ENCODE measurements around the gene WEE2.
"Not testable (repeated sequence)": the region's sequence is repeated elsewhere in the genome, so short reads cannot be mapped to it uniquely, and the experiment has no call there.

The WEE2 gene

DNA sequence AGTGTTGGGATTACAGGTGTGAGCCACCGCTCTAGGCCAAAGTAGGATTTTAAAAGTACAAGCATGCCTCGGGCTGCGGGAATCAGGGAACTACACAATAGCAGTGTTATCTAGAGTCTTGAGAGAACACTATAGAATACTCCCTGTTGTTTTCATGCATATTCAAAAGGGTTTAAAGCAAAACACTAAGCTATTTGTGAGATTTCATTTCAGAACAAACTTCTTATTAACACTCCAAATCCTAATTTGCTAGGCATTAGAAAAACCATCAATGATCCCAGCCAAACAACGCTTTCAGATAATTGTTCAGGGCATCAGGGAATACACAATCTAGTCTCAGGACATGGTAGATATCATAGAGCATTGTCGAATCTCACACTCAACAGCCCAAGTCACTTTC, 20.1 kb upstream of the WEE2 start:
- CTCF ChIA-PET: interaction anchor here (0.6 to 1.5 kb wide), 3 partner anchors 12 to 38 kb away, joined by 3 read pairs; no protein-coding TSS in a partner anchor
- POLR2A ChIA-PET: no interaction called here
- TF ChIP-seq, protein P1, sequence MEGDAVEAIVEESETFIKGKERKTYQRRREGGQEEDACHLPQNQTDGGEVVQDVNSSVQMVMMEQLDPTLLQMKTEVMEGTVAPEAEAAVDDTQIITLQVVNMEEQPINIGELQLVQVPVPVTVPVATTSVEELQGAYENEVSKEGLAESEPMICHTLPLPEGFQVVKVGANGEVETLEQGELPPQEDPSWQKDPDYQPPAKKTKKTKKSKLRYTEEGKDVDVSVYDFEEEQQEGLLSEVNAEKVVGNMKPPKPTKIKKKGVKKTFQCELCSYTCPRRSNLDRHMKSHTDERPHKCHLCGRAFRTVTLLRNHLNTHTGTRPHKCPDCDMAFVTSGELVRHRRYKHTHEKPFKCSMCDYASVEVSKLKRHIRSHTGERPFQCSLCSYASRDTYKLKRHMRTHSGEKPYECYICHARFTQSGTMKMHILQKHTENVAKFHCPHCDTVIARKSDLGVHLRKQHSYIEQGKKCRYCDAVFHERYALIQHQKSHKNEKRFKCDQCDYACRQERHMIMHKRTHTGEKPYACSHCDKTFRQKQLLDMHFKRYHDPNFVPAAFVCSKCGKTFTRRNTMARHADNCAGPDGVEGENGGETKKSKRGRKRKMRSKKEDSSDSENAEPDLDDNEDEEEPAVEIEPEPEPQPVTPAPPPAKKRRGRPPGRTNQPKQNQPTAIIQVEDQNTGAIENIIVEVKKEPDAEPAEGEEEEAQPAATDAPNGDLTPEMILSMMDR (IDR thresholded peaks at IDR 0.05; ENCODE audit: insufficient read depth, low read length, missing control alignments): no peak
- DNase-seq (ENCODE audit: low read depth, low spot score): no peak
- H3K4me3 ChIP-seq (ENCODE audit: low read depth, low read length): no peak overlapping the region

DNA sequence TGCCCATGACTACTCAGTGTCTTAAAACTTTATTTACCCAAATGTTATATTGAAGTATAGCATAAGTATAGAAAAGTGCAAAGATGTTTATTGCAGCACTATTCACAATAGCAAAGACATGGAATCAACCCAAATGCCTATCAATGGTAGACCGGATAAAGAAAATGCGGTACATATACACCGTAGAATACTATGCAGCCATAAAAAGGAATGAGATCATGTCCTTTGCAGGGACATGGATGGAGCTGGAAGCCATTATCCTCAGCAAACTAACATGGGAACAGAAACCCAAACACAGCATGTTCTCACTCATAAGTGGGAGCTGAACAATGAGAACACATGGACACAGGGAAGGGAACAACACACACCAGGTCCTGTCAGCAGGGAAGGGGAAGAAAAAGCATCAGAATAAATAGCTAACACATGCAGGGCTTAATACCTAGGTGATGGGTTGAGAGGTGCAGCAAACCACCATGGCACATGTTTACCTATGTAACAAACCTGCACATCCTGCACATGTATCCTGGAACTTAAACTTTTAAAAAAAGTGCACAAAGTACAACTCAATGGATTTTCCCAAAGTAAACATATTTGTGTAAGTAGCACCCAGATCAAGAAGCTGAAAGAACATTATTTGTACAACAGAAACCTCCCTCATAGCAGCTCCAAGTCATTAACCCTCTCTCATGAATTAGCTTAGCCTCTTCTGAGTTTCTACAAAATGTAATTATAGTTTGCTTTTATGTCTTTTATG, 18.9 kb upstream of the WEE2 start:
- H3K4me3 ChIP-seq (ENCODE audit: low read depth, low read length); DNase-seq (ENCODE audit: low read depth, low spot score); POLR2A ChIA-PET: not testable (repeated sequence)
- CTCF ChIA-PET: interaction anchor here (1.0 kb wide), 1 partner anchor 12 kb away, joined by 4 read pairs; no protein-coding TSS in a partner anchor

DNA sequence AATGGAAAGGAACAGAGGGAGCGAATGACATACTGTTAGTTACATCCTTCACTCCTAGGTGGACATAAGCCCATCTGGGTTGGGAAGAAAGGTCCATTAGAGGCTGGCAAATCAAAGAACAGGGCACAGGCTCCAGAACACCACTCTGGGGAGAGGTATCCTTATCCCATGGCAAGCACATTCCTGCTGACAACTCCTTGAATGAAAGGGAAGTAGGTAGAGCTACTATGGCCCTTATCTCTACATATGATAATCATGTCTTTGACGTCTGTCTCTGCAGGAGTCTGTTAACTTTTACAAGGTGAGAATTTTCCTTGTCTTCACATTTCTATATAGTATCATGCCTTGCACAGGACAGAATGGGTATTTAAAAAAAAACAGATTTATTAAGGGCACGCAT, 16.6 kb upstream of the WEE2 start:
- CTCF ChIA-PET: no interaction called here
- POLR2A ChIA-PET: no interaction called here
- H3K4me3 ChIP-seq (ENCODE audit: low read depth, low read length): no peak overlapping the region
- TF ChIP-seq, protein P1 (IDR thresholded peaks at IDR 0.05; ENCODE audit: insufficient read depth, low read length, missing control alignments): no peak
- DNase-seq (ENCODE audit: low read depth, low spot score): no peak

DNA sequence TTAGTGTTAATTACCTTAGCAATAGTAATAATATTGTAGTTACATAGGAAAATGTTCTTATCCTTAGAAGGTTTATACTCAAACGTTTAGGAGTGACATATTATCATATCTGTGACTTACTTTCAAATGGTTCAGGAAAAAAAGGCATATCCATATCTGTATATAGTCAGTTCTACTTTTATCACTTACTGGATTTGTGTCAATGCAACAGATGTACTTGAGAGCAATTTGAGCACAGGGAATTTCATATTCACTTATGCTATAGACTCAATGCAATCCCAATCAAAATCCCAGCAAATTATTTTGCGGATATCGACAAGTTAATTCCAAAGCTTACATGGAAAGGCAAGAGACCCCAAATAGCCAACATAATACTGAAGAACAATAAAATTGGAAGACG, 16.2 kb upstream of the WEE2 start:
- ChIA-PET CTCF (no interaction called here), POLR2A (no interaction called here)

DNA sequence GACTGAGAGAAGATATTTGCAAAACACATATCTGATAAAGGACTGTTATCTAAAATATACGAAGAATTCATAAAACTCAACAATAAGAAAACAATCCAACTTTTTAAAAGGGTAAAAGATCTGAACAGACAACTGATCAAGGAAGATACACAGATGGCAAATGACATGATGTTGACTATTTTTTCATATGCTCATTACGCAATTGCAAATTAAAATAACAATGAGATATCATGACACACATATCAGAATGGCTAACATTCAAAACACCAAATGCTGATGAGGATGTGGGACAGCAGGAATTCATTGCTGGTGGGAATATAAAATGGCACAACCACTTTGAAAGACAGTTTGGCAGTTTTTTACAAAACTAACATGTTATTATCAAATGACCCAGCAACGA, 15.1 kb upstream of the WEE2 start:
- TF ChIP-seq, protein P1 (IDR thresholded peaks at IDR 0.05; ENCODE audit: insufficient read depth, low read length, missing control alignments): no peak
- CTCF ChIA-PET: no interaction called here
- no peak for DNase-seq (ENCODE audit: low read depth, low spot score)
- no peak overlapping the region for H3K4me3 ChIP-seq (ENCODE audit: low read depth, low read length)
- POLR2A ChIA-PET: no interaction called here

More for the DNA sequence above, 16.2 kb upstream of the WEE2 start:
- H3K4me3 ChIP-seq (ENCODE audit: low read depth, low read length): no peak overlapping the region
- DNase-seq (ENCODE audit: low read depth, low spot score): no peak
- TF ChIP-seq, protein P1 (IDR thresholded peaks at IDR 0.05; ENCODE audit: insufficient read depth, low read length, missing control alignments): no peak

DNA sequence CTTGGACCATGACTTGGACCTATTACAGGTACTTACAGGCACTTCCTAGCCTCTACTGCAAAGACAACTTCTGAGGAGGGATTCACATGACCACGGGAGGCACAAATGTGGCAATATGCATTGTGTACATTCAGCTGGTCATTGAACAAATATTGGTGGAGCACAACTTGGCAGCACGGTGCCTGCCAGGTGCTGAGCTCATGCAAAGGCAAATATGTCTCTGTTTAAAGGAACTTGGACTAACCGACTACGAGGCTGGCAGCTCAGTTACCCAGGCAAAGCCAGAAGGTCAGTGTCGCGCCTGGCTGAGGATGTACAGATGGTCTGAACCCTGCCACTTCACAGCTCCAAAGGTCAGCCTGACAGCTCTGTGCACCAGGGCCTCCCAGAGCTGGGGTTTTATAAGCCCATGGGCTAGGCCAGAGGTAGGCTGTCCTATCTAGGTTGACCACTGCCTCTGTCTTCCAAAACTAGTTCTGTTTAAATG, 12.3 kb upstream of the WEE2 start:
- no peak overlapping the region for H3K4me3 ChIP-seq (ENCODE audit: low read depth, low read length)
- no peak for DNase-seq (ENCODE audit: low read depth, low spot score)
- TF ChIP-seq, protein P1 (IDR thresholded peaks at IDR 0.05; ENCODE audit: insufficient read depth, low read length, missing control alignments): no peak
- ChIA-PET CTCF (interaction anchor here (1.0 to 1.2 kb wide), 2 partner anchors 12 to 37 kb away, joined by 3 read pairs; no protein-coding TSS in a partner anchor), POLR2A (no interaction called here)

DNA sequence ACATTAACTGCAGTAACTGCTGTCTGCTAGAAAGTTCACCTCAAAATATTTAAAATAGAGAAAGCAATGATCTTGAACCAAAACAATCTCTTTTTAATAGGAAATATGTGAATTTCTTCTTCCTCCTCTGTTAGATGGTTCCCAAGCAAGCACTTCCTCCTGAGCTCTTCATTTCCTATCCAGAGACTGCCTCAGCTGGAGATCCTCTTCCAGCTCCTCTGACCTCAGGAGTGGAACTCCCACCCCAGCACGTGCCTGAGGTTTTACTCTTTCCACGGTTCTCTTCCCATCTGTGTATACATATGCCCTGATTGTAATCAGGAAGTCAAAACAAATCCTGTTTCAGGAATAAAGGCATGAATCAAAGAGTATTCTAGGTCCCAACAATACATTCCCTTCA, 11.8 kb upstream of the WEE2 start:
- H3K4me3 ChIP-seq (ENCODE audit: low read depth, low read length): no peak overlapping the region
- CTCF ChIA-PET: interaction anchor here (1.0 kb wide), 1 partner anchor 38 kb away, joined by 3 read pairs; no protein-coding TSS in a partner anchor
- TF ChIP-seq, protein P1 (IDR thresholded peaks at IDR 0.05; ENCODE audit: insufficient read depth, low read length, missing control alignments): no peak

More for the DNA sequence above, 11.8 kb upstream of the WEE2 start:
- POLR2A ChIA-PET: no interaction called here
- DNase-seq (ENCODE audit: low read depth, low spot score): no peak
